DOHH2 (cell line): ENCODE data around the gene BCL11B.
A peak's percentile ranks its signal among the peaks of the same experiment; 100 is the strongest.

Source experiments
- H3F3A ChIP-seq: fragments of 200-600 bp; sonication (generic), shearing (Covaris generic); 2 replicates; pipeline ENCODE4 v1.6.0; 2016; ENCODE audit warnings: antibody characterized with exemption, mild to moderate bottlenecking; ENCODE audit not compliant: control insufficient read depth, insufficient read depth
- H3K27ac ChIP-seq: fragments of 200-600 bp; sonication (generic); 2 replicates; pipeline ENCODE4 v1.5.1; 2014; ENCODE audit warnings: low read depth, mild to moderate bottlenecking, low read length, moderate library complexity
- H3K27me3 ChIP-seq: fragments of 200-600 bp; sonication (generic); 2 replicates; pipeline ENCODE4 v1.6.1; 2014; ENCODE audit warnings: mild to moderate bottlenecking, low read length, mixed read lengths; ENCODE audit not compliant: control insufficient read depth
- H3K36me3 ChIP-seq: fragments of 200-600 bp; sonication (generic); 2 replicates; pipeline ENCODE4 v1.6.1; 2014; ENCODE audit warnings: mild to moderate bottlenecking, low read length, moderate library complexity, mixed read lengths; ENCODE audit not compliant: control insufficient read depth
- H3K4me1 ChIP-seq: fragments of 200-600 bp; sonication (generic); 2 replicates; pipeline ENCODE4 v1.6.1; 2014; ENCODE audit warnings: mild to moderate bottlenecking, low read length, mixed read lengths; ENCODE audit not compliant: control insufficient read depth
- H3K4me2 ChIP-seq: fragments of 200-600 bp; sonication (generic); 2 replicates; pipeline ENCODE4 v1.6.0; 2014; ENCODE audit warnings: mild to moderate bottlenecking, low read length, moderate library complexity
- H3K4me3 ChIP-seq: fragments of 200-600 bp; sonication (generic); 2 replicates; pipeline ENCODE4 v1.5.1; 2014; ENCODE audit warnings: mild to moderate bottlenecking, low read length, mixed read lengths
- H3K79me2 ChIP-seq: fragments of 200-600 bp; sonication (generic); 2 replicates; pipeline ENCODE4 v1.6.1; 2014; ENCODE audit warnings: mild to moderate bottlenecking, low read length, mixed read lengths; ENCODE audit not compliant: control insufficient read depth
- H3K9me2 ChIP-seq: fragments of 200-600 bp; sonication (generic); replicated peaks from 2 replicates; pipeline ENCODE4 v1.6.1; 2014; ENCODE audit warnings: mild to moderate bottlenecking, low read length, mixed read lengths; ENCODE audit not compliant: control insufficient read depth
- H3K9me3 ChIP-seq: fragments of 200-600 bp; sonication (generic); 2 replicates; pipeline ENCODE4 v1.6.1; 2014; ENCODE audit warnings: antibody characterized with exemption, low read length, mixed read lengths; ENCODE audit not compliant: control insufficient read depth, insufficient read depth
- H4K20me1 ChIP-seq: fragments of 200-600 bp; sonication (generic); 2 replicates; pipeline ENCODE4 v1.6.0; 2014; ENCODE audit warnings: low read depth, mild to moderate bottlenecking, antibody characterized with exemption, low read length, moderate library complexity; ENCODE audit not compliant: control insufficient read depth, insufficient read depth
- CTCF ChIP-seq: fragments of 200-600 bp; sonication (generic); IDR thresholded peaks from one replicate; pipeline ENCODE4 v1.5.1; 2014; ENCODE audit warnings: antibody characterized with exemption, mild to moderate bottlenecking, low read depth, low read length; ENCODE audit not compliant: poor library complexity, severe bottlenecking
- EZH2phosphoT487 ChIP-seq: fragments of 200-600 bp; sonication (generic); IDR thresholded peaks from 2 replicates; pipeline ENCODE4 v1.6.1; 2017; ENCODE audit warnings: borderline replicate concordance, mild to moderate bottlenecking, antibody characterized with exemption, low read length, moderate library complexity, mixed read lengths

BCL11B gene

DNA sequence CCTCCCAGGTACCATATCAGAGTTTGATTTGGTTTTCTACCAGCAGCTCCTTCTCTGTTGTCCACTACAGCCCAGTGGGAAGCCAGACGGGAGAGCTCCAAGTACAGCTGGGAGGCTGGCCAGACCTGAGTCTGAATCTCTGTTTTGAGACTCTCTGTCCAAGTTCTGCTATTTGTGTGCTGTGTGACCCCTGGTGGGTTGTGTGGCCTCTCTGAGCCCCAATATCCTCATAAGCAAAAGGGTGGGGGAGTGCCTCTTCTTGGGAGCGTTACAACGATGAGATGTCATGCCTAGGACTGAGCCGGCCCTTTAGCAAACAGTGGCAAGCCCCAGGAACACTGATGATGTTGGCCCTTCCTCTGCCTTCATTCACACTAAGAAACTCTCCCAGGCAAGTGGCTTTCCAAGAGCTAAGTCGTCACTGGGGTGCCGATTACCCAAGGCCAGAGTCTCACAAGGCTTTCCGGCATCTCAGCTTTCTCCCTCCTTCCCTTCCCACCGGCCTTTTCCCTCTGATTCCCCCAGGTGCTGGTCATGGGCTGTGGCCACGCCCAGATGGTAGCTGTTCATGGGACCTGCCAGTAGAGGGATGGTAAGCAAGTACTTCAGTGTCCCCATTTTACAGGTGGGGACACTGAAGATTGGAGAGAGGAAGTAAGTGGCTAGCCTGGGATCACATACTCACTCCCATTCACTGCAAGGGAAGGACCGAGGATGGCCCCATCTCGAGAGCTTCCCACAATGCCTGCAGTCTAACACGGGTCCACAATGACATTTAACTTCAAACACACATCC, 47.7 kb downstream of the BCL11B start:
- no peak overlapping the region for H3K4me2 ChIP-seq
- H4K20me1 ChIP-seq = no peaks in the 10 kb centered on the region
- no peaks in the 10 kb centered on the region for H3K9me2 ChIP-seq
- no peaks in the 10 kb centered on the region for H3K9me3 ChIP-seq
- no peaks in the 10 kb centered on the region for H3F3A ChIP-seq
- H3K36me3 ChIP-seq = no peaks in the 10 kb centered on the region
- TF ChIP-seq CTCF = peak; percentile 12
- TF ChIP-seq EZH2phosphoT487 = no peak
- H3K27me3 ChIP-seq = no peaks in the 10 kb centered on the region
- H3K4me3 ChIP-seq = no peak overlapping the region
- H3K27ac ChIP-seq = no peak overlapping the region
- H3K4me1 ChIP-seq = no peaks in the 10 kb centered on the region
- no peaks in the 10 kb centered on the region for H3K79me2 ChIP-seq

DNA sequence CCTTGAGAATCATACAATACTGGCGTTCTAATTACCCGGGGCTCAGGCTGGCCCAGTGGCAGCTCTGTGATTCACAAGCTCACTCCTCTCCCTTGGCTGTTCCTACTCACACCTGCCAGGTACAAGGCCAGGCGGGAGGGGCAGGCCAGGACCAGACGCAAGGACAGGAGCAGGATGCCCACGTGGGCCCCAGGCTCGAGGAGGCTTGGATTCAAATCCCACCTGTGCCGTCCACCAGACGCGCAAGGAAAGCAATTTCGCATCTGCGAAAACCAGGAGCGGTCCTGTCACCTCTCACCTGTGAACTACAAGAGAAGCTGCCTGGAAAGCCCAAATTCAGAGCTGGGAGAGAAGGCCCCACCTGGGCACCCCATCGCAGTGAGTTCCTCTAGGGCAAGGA, 50.6 kb downstream of the BCL11B start:
- H3K27me3 ChIP-seq = no peaks in the 10 kb centered on the region
- no peaks in the 10 kb centered on the region for H4K20me1 ChIP-seq
- H3K79me2 ChIP-seq = no peaks in the 10 kb centered on the region

DNA sequence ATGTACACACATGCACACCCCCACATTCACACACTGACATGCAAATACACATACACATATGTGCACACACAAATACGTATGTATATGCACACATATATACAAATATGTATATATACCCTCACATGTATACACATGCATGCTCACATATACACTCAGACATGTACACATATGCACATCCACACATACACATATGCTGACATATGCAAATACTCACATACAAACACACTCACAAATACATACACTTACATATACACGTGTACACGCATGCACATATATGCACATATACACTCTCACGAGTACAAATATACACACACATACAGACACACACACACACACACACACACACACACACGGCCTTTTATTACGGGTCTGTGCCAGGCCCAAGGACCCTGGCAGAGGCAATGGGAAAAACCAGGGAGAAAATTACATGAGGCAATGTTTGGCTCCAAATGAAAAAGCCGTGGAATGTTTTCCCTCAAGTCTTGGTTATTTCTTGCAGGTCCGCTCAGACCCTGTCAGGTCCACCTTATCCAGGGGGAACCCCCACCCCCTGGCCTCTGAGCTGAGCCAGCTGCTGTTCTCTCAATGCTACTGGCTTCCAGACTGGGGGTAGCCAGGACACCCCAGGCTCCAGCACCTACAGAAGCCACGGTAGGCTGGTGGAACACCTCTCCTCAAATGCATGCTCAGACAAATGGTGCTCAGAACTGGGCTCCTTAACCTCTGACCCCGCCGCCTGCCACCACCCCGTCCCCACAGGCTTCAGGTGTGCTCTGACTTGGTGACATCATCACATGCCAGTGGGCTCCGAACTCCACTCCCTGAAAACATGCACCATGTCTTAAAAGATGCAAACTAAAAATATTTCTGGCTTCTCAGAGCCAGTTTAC, 54.7 kb downstream of the BCL11B start:
- H3K4me2 ChIP-seq = no peak overlapping the region
- no peaks in the 10 kb centered on the region for H3K4me1 ChIP-seq
- H3K9me3 ChIP-seq = no peaks in the 10 kb centered on the region
- no peaks in the 10 kb centered on the region for H3F3A ChIP-seq
- H3K4me3 ChIP-seq = no peak overlapping the region
- no peak for TF ChIP-seq EZH2phosphoT487
- no peak for TF ChIP-seq CTCF
- no peaks in the 10 kb centered on the region for H3K27me3 ChIP-seq
- H4K20me1 ChIP-seq = no peaks in the 10 kb centered on the region
- no peaks in the 10 kb centered on the region for H3K36me3 ChIP-seq
- H3K9me2 ChIP-seq = no peaks in the 10 kb centered on the region
- H3K27ac ChIP-seq = no peak overlapping the region
- H3K79me2 ChIP-seq = no peaks in the 10 kb centered on the region

More for the DNA sequence above, 50.6 kb downstream of the BCL11B start:
- no peak for TF ChIP-seq CTCF
- no peak for TF ChIP-seq EZH2phosphoT487
- no peaks in the 10 kb centered on the region for H3K9me2 ChIP-seq
- H3K4me2 ChIP-seq = no peak overlapping the region
- H3K36me3 ChIP-seq = no peaks in the 10 kb centered on the region
- H3K27ac ChIP-seq = no peak overlapping the region
- H3F3A ChIP-seq = no peaks in the 10 kb centered on the region
- H3K4me1 ChIP-seq = no peaks in the 10 kb centered on the region
- H3K4me3 ChIP-seq = no peak overlapping the region
- no peaks in the 10 kb centered on the region for H3K9me3 ChIP-seq
